Loucy (cell line): ENCODE results near the gene CCDC61.

Experiments
- CTCF ChIP-seq: fragments of 200-600 bp; sonication (generic); conservative IDR thresholded peaks from 2 replicates; pipeline ENCODE4 v1.5.1; 2014; ENCODE audit warnings: mild to moderate bottlenecking, antibody characterized with exemption, low read length
- EZH2phosphoT487 ChIP-seq: fragments of 200-600 bp; IDR thresholded peaks from 2 replicates; pipeline ENCODE4 v1.6.1; 2018; ENCODE audit warnings: antibody characterized with exemption, mild to moderate bottlenecking, moderate library complexity, borderline replicate concordance

- no peak for TF ChIP-seq CTCF
- no peak for TF ChIP-seq EZH2phosphoT487
Observed at GRCh38 chr19:45971260-45971902, 23.9 kb upstream of the CCDC61 start.
